Osteoblast (primary cell): ENCODE measurements around the gene GJA10. TPM values are rescaled to one million over a fixed set of nuclear protein-coding genes. Genes with fewer than 3 reads are reported as not detected.

ENCODE experiments used
- DNase-seq: peaks from one replicate; pipeline ENCODE4 v3.0.0; 2011; ENCODE audit warnings: low spot score, mixed read lengths; ENCODE audit not compliant: insufficient read length; ENCODE audit errors: missing footprints
- H2AFZ ChIP-seq: 2 replicates; pipeline ENCODE4 v1.6.0; 2011; ENCODE audit warnings: mild to moderate bottlenecking, low read length
- H3K27ac ChIP-seq: 2 replicates; pipeline ENCODE4 v1.5.1; 2011; ENCODE audit warnings: mild to moderate bottlenecking, low read depth, low read length, moderate library complexity
- H3K27me3 ChIP-seq: 2 replicates; pipeline ENCODE4 v1.6.0; 2012; ENCODE audit warnings: mild to moderate bottlenecking, control low read depth, inconsistent platforms, low read length, moderate library complexity; ENCODE audit not compliant: insufficient read depth
- H3K36me3 ChIP-seq: 2 replicates; pipeline ENCODE4 v1.5.1; 2011; ENCODE audit warnings: mild to moderate bottlenecking, low read length, control low read depth, moderate library complexity; ENCODE audit not compliant: insufficient read depth
- H3K4me1 ChIP-seq: 2 replicates; pipeline ENCODE4 v1.5.1; 2011; ENCODE audit warnings: mild to moderate bottlenecking, low read length, control low read depth, moderate library complexity; ENCODE audit not compliant: insufficient read depth
- H3K4me2 ChIP-seq: 2 replicates; pipeline ENCODE4 v1.6.0; 2011; ENCODE audit warnings: mild to moderate bottlenecking, low read length; ENCODE audit not compliant: insufficient read depth
- H3K4me3 ChIP-seq: fragments of 200-600 bp; sonication (generic); 3 replicates; pipeline ENCODE4 v1.5.1; 2012; ENCODE audit warnings: mild to moderate bottlenecking, low read length, inconsistent platforms; ENCODE audit not compliant: insufficient read depth
- H3K79me2 ChIP-seq: 2 replicates; pipeline ENCODE4 v1.6.0; 2012; ENCODE audit warnings: mild to moderate bottlenecking, low read length, control low read depth, inconsistent platforms; ENCODE audit not compliant: insufficient read depth
- H3K9me3 ChIP-seq: 2 replicates; pipeline ENCODE4 v1.5.1; 2011; ENCODE audit warnings: low read depth, low read length, control low read depth
- H4K20me1 ChIP-seq: 2 replicates; pipeline ENCODE4 v1.6.0; 2012; ENCODE audit warnings: mild to moderate bottlenecking, low read length, control low read depth; ENCODE audit not compliant: insufficient read depth
- CTCF ChIP-seq: IDR thresholded peaks from 2 replicates; pipeline ENCODE4 v1.5.1; 2011; ENCODE audit warnings: mild to moderate bottlenecking, low read depth, low read length, moderate library complexity; ENCODE audit errors: extremely low read depth
- total RNA-seq: library from RNA; depleted of rRNA; stranded (reverse); fragments of >200 nt; gene quantifications from 2 replicates; pipeline ENCODE4 v1.2.3, GENCODE V29; 2012

GJA10 gene
- total RNA-seq, 1 donor = not detected

- Histone ChIP-seq H3K79me2 (no peaks in the 10 kb centered on the region), H2AFZ (no peak overlapping the region)
- no peak for TF ChIP-seq CTCF
These were observed 16.6 kb downstream of the GJA10 start for GRCh38 chr6:89910902-89911240.

GRCh38 chr6:89916136-89916920 is 22.1 kb downstream of the GJA10 start:
- no peaks in the 10 kb centered on the region for H3K9me3 ChIP-seq
- no peak overlapping the region for H3K4me2 ChIP-seq
- no peaks in the 10 kb centered on the region for H3K4me1 ChIP-seq
- no peak overlapping the region for H3K4me3 ChIP-seq
- H3K27ac ChIP-seq = no peak overlapping the region
- TF ChIP-seq CTCF = no peak
- no peaks in the 10 kb centered on the region for H3K27me3 ChIP-seq
- DNase-seq = no peak
- no peak overlapping the region for H2AFZ ChIP-seq
- no peaks in the 10 kb centered on the region for H3K79me2 ChIP-seq
- no peaks in the 10 kb centered on the region for H4K20me1 ChIP-seq
- H3K36me3 ChIP-seq = no peaks in the 10 kb centered on the region

More at GRCh38 chr6:89910902-89911240, 16.6 kb downstream of the GJA10 start:
- no peak for DNase-seq
- Histone ChIP-seq H3K4me3 (no peak overlapping the region), H3K36me3 (no peaks in the 10 kb centered on the region), H4K20me1 (no peaks in the 10 kb centered on the region), H3K4me2 (no peak overlapping the region), H3K4me1 (no peaks in the 10 kb centered on the region), H3K9me3 (no peaks in the 10 kb centered on the region), H3K27ac (no peak overlapping the region), H3K27me3 (no peaks in the 10 kb centered on the region)

GRCh38 chr6:89917216-89917615 is 22.9 kb downstream of the GJA10 start:
- H4K20me1 ChIP-seq = no peaks in the 10 kb centered on the region

More at GRCh38 chr6:89917216-89917615, 22.9 kb downstream of the GJA10 start:
- Histone ChIP-seq H3K79me2 (no peaks in the 10 kb centered on the region), H3K27me3 (no peaks in the 10 kb centered on the region), H3K36me3 (no peaks in the 10 kb centered on the region), H3K4me3 (no peak overlapping the region), H3K4me1 (no peaks in the 10 kb centered on the region), H3K4me2 (no peak overlapping the region), H3K9me3 (no peaks in the 10 kb centered on the region), H3K27ac (no peak overlapping the region), H2AFZ (no peak overlapping the region)
- TF ChIP-seq CTCF = no peak
- no peak for DNase-seq
